GM06990 (cell line): ENCODE results near the gene ANKRD44.
A peak's percentile ranks its signal among the peaks of the same experiment; 100 is the strongest.

Experiments
- DNase-seq: peaks from one replicate; pipeline ENCODE4 v3.0.0-alpha.2; 2011; ENCODE audit not compliant: insufficient read length; ENCODE audit errors: extremely low read depth
- H3K27me3 ChIP-seq: replicated peaks from 2 replicates; pipeline ENCODE4 v1.6.0; 2011; ENCODE audit warnings: low read length; ENCODE audit not compliant: control insufficient read depth, insufficient read depth
- H3K36me3 ChIP-seq: 2 replicates; pipeline ENCODE4 v1.5.1; 2011; ENCODE audit warnings: low read length; ENCODE audit not compliant: control insufficient read depth, insufficient read depth
- H3K4me3 ChIP-seq: replicated peaks from 2 replicates; pipeline ENCODE4 v1.5.1; 2011; ENCODE audit warnings: low read depth, mild to moderate bottlenecking, control low read depth, low read length
- TF ChIP-seq, protein P1 (sequence below): IDR thresholded peaks from 2 replicates; pipeline ENCODE4 v1.5.1; 2011; ENCODE audit warnings: low read length, control low read depth, mild to moderate bottlenecking, inconsistent platforms; ENCODE audit not compliant: insufficient read depth, poor library complexity, severe bottlenecking

The ANKRD44 gene

DNA sequence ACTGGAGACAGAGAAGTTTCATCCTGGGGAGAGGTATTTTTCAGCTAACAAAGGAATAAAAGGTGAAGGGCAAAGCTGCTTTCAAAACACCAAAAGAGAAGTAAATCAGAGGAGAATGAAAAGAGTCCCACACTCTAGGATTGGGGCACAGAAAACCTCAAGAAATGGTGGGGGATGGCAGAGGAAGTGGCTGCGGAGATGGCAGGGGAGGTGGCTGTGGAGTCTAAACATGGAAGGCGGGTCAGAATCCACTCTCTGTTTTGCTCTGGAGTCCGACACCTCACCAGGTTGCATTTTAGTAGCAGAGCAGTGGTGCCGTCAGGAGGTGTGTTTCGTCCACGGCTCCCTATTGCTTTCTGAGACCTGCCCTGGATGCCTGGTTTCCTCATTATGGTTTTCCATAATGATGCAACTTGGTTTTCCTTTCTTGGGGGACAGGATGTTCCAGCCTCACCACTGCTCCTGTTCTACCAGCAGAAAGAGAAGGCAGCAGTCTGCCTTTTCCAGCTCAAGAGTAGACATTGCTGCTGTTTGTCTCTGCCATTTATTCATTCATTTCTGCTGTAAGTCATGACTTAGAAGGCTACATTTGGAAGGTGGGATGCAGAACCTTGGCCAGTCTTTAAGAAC, 188.7 kb downstream of the ANKRD44 start:
- H3K36me3 ChIP-seq = peaks cover 18% of the 10 kb centered on the region
- no peak overlapping the region for H3K4me3 ChIP-seq
- no peaks in the 10 kb centered on the region for H3K27me3 ChIP-seq
- TF ChIP-seq, protein P1, sequence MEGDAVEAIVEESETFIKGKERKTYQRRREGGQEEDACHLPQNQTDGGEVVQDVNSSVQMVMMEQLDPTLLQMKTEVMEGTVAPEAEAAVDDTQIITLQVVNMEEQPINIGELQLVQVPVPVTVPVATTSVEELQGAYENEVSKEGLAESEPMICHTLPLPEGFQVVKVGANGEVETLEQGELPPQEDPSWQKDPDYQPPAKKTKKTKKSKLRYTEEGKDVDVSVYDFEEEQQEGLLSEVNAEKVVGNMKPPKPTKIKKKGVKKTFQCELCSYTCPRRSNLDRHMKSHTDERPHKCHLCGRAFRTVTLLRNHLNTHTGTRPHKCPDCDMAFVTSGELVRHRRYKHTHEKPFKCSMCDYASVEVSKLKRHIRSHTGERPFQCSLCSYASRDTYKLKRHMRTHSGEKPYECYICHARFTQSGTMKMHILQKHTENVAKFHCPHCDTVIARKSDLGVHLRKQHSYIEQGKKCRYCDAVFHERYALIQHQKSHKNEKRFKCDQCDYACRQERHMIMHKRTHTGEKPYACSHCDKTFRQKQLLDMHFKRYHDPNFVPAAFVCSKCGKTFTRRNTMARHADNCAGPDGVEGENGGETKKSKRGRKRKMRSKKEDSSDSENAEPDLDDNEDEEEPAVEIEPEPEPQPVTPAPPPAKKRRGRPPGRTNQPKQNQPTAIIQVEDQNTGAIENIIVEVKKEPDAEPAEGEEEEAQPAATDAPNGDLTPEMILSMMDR = no peak
- DNase-seq = no peak

DNA sequence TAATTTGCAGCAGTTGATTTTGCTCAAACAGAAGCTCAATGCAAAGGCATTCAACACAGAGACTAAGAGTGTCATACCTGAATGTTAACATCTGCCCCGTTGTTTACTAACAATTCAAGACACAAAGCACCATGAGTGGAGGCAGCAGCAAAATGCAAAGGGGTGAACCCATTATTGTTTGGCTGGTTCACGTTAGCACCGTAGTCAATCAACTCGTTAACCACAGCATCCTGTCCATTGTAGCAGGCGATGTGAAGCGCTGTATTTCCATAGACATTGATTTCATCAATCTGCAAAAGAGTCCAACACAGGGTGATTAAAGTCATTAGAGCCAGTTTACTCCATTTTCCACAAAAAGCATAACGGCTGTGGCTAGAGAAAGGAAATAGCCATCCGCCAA, 189.3 kb downstream of the ANKRD44 start:
- TF ChIP-seq, protein P1 = no peak
- DNase-seq = no peak
- H3K36me3 ChIP-seq = peaks cover 18% of the 10 kb centered on the region
- no peak overlapping the region for H3K4me3 ChIP-seq
- H3K27me3 ChIP-seq = no peaks in the 10 kb centered on the region

DNA sequence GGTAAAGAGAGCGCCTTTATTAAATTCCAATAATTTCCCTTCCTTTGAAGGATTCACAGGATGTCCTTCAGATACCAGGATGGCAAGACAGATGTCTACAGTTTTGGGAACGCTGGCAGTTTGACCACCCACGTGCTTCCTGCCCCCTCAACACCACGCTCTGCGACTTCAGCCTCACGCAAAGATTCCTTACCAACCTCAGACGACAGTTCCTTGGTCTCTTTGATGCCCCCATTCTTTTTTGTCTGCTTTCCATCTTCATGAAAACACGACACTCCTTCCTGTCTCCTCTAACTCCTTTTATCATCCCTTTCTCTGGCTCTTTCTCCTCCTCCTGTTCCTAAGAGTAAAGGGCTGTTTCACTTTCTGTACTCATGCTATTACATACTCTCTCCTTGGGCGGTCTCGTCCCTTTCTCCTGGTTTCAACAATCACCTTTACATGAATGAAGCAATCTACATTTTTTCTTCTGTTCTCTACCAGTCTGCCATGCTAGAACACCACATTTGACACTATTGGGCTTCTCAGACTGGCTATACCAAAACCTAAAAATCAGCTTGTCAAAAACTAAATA, 194.2 kb downstream of the ANKRD44 start:
- no peak for DNase-seq
- H3K36me3 ChIP-seq = peaks cover 6% of the 10 kb centered on the region
- no peaks in the 10 kb centered on the region for H3K27me3 ChIP-seq
- H3K4me3 ChIP-seq = no peak overlapping the region
- TF ChIP-seq, protein P1 = no peak

DNA sequence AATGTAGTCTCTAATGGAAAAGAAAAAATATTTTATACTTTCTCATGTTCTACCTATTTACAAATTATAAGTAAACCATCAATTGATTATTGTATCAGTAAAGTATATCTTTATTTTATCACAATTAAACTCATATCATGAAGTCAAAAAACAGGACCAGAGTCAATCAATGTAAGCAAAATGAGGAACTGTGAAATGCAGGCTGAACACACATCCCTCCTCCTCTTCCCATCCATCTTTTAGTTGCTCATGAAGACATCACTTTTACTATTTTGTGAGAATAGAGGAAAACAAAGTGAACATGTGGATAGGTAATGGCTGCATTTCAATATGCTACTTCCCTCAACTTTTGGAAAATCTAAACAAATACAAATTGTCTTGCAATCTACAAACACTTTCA, 195.3 kb downstream of the ANKRD44 start:
- peaks cover 3% of the 10 kb centered on the region for H3K36me3 ChIP-seq
- no peak for DNase-seq
- TF ChIP-seq, protein P1 = no peak

DNA sequence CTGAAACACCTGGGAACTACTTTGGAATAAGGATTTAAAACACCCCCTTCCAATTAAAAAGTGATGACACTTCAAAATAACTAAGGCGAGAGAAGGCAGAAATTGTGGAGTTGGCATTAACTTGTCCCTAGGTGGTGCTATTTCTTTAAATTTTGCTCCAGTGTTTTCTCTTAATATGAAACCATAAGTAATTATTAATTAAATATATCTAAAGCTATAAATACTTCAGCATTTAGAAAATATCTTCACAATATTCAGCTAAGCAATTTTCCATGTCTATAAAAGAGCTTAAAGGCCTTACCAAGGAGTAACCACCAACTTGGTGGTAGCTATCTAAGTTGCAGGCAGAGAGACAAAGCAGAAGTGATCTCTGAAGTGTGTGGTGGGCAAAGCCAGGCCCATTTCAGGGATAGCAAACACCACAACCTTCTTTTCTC, 197.3 kb downstream of the ANKRD44 start:
- TF ChIP-seq, protein P1 = peak; percentile 38
- no peak overlapping the region for H3K4me3 ChIP-seq
- no peak for DNase-seq
- peaks cover 2% of the 10 kb centered on the region for H3K36me3 ChIP-seq
- no peaks in the 10 kb centered on the region for H3K27me3 ChIP-seq

More for the DNA sequence above, 195.3 kb downstream of the ANKRD44 start:
- Histone ChIP-seq H3K4me3 (no peak overlapping the region), H3K27me3 (no peaks in the 10 kb centered on the region)
